Measurements from ENCODE around the gene ATG2A. TPM values are rescaled to one million over a fixed set of nuclear protein-coding genes. Genes with fewer than 3 reads are reported as not detected.
A peak's percentile ranks its signal among the peaks of the same experiment; 100 is the strongest.

The ATG2A gene
- total and polyA plus RNA-seq, 9 of the 15 experiments (the other 6 are each of a cell fraction or from before 2014, with no cell fraction given): 0.25 to 45.9 (median 5.2) TPM

DNA sequence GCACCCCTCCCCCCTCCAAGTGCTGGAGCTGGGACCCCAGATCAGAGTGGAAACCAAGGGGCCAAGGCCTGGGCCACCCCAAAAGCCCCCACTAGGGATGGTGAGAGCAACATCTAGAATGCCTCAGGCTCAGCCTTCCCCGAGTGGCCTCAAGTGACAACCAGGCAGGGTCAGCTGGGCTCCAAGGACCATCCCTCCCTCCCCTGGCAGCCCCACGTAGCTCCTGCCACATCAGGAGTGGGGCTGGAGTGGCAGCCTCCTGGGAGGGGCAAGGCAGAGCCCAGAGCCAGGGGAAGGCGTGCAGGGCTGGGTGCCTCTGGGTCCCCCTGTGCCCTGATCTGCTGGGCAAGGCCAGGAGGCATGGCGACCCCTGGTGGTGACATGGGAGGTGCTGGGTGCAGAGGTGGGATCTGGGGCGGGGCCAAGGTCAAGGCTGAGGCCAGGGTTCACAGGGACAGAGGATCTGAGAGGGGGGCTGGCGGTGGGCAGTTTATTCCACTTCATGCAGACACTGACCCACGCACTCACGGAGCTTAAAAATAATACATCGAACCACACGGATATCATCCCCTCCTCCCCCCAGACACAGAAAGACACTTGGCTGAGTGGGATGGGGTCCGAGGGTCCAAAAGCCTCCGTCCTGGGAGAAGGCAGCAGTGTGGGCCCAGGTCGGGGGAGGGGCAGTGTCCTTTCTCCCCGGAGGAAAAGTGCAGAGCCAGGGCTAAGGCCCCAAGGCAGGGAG is 22.8 kb downstream of the ATG2A start (continued):
- TF ChIP-seq, protein P1, sequence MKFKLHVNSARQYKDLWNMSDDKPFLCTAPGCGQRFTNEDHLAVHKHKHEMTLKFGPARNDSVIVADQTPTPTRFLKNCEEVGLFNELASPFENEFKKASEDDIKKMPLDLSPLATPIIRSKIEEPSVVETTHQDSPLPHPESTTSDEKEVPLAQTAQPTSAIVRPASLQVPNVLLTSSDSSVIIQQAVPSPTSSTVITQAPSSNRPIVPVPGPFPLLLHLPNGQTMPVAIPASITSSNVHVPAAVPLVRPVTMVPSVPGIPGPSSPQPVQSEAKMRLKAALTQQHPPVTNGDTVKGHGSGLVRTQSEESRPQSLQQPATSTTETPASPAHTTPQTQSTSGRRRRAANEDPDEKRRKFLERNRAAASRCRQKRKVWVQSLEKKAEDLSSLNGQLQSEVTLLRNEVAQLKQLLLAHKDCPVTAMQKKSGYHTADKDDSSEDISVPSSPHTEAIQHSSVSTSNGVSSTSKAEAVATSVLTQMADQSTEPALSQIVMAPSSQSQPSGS (CRISPR knock-in tag; IDR thresholded peaks at IDR 0.05): no peak
- TF ChIP-seq CREBBP (IDR thresholded peaks at IDR 0.05; ENCODE audit: low read depth, low read length) (no peak), KLF6 (CRISPR knock-in tag; IDR thresholded peaks at IDR 0.05; ENCODE audit: borderline replicate concordance) (no peak), ILK (tag; IDR thresholded peaks at IDR 0.05; ENCODE audit: borderline replicate concordance, low read depth) (no peak), TOE1 (IDR thresholded peaks at IDR 0.05; ENCODE audit: borderline replicate concordance) (peak; percentile 64), TOE1 (CRISPR knock-in tag; IDR thresholded peaks at IDR 0.05; ENCODE audit: borderline replicate concordance, low read depth) (no peak), ZNF79 (CRISPR knock-in tag; IDR thresholded peaks at IDR 0.05; ENCODE audit: low read depth) (no peak), ZNF282 (CRISPR knock-in tag; IDR thresholded peaks at IDR 0.05) (no peak), TEAD1 (CRISPR knock-in tag; IDR thresholded peaks at IDR 0.05) (no peak), FIP1L1 (IDR thresholded peaks at IDR 0.05; ENCODE audit: low read depth, low read length, poor library complexity, severe bottlenecking) (peak; percentile 56), EP400 (IDR thresholded peaks at IDR 0.05) (no peak), HLTF (IDR thresholded peaks at IDR 0.05) (0 out of 2 replicates have a peak, but pooled peaks have one; percentile 42), ZC3H4 (CRISPR knock-in tag; IDR thresholded peaks at IDR 0.05; ENCODE audit: borderline replicate concordance) (no peak), TARDBP (IDR thresholded peaks at IDR 0.05) (no peak)
- TF ChIP-seq, protein P2, sequence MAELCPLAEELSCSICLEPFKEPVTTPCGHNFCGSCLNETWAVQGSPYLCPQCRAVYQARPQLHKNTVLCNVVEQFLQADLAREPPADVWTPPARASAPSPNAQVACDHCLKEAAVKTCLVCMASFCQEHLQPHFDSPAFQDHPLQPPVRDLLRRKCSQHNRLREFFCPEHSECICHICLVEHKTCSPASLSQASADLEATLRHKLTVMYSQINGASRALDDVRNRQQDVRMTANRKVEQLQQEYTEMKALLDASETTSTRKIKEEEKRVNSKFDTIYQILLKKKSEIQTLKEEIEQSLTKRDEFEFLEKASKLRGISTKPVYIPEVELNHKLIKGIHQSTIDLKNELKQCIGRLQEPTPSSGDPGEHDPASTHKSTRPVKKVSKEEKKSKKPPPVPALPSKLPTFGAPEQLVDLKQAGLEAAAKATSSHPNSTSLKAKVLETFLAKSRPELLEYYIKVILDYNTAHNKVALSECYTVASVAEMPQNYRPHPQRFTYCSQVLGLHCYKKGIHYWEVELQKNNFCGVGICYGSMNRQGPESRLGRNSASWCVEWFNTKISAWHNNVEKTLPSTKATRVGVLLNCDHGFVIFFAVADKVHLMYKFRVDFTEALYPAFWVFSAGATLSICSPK (IDR thresholded peaks at IDR 0.05; ENCODE audit: borderline replicate concordance): no peak
- TF ChIP-seq, protein P3, sequence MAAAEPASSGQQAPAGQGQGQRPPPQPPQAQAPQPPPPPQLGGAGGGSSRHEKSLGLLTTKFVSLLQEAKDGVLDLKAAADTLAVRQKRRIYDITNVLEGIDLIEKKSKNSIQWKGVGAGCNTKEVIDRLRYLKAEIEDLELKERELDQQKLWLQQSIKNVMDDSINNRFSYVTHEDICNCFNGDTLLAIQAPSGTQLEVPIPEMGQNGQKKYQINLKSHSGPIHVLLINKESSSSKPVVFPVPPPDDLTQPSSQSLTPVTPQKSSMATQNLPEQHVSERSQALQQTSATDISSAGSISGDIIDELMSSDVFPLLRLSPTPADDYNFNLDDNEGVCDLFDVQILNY (CRISPR knock-in tag; IDR thresholded peaks at IDR 0.05): no peak
- TF ChIP-seq, protein P4, sequence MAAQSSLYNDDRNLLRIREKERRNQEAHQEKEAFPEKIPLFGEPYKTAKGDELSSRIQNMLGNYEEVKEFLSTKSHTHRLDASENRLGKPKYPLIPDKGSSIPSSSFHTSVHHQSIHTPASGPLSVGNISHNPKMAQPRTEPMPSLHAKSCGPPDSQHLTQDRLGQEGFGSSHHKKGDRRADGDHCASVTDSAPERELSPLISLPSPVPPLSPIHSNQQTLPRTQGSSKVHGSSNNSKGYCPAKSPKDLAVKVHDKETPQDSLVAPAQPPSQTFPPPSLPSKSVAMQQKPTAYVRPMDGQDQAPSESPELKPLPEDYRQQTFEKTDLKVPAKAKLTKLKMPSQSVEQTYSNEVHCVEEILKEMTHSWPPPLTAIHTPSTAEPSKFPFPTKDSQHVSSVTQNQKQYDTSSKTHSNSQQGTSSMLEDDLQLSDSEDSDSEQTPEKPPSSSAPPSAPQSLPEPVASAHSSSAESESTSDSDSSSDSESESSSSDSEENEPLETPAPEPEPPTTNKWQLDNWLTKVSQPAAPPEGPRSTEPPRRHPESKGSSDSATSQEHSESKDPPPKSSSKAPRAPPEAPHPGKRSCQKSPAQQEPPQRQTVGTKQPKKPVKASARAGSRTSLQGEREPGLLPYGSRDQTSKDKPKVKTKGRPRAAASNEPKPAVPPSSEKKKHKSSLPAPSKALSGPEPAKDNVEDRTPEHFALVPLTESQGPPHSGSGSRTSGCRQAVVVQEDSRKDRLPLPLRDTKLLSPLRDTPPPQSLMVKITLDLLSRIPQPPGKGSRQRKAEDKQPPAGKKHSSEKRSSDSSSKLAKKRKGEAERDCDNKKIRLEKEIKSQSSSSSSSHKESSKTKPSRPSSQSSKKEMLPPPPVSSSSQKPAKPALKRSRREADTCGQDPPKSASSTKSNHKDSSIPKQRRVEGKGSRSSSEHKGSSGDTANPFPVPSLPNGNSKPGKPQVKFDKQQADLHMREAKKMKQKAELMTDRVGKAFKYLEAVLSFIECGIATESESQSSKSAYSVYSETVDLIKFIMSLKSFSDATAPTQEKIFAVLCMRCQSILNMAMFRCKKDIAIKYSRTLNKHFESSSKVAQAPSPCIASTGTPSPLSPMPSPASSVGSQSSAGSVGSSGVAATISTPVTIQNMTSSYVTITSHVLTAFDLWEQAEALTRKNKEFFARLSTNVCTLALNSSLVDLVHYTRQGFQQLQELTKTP (IDR thresholded peaks at IDR 0.05; ENCODE audit: low read depth in 1 of 2, partially characterized antibody in 2 of 2): no peak
- TF ChIP-seq, protein P5, sequence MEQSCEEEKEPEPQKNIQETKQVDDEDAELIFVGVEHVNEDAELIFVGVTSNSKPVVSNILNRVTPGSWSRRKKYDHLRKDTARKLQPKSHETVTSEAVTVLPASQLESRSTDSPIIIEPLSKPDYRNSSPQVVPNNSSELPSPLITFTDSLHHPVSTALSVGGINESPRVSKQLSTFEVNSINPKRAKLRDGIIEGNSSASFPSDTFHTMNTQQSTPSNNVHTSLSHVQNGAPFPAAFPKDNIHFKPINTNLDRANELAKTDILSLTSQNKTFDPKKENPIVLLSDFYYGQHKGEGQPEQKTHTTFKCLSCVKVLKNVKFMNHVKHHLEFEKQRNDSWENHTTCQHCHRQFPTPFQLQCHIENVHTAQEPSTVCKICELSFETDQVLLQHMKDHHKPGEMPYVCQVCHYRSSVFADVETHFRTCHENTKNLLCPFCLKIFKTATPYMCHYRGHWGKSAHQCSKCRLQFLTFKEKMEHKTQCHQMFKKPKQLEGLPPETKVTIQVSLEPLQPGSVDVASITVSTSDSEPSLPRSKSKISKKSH (CRISPR knock-in tag; IDR thresholded peaks at IDR 0.05): no peak

All from K562 (cell line).